Fibroblast of lung (primary cell): ENCODE measurements around the gene SPDYE2. TPM values are rescaled to one million over a fixed set of nuclear protein-coding genes. Genes with fewer than 3 reads are reported as not detected.
"Not testable (repeated sequence)": the region's sequence is repeated elsewhere in the genome, so short reads cannot be mapped to it uniquely, and the experiment has no call there.

ENCODE experiments used
- DNase-seq, 2 donors: peaks; one replicate each; pipeline versions ENCODE4 v3.0.0 to v3.0.0-alpha.2; 2010; ENCODE audit warnings: low read depth in 2 of 2
- H2AFZ ChIP-seq: 2 replicates; pipeline ENCODE4 v1.5.1; 2012; ENCODE audit warnings: low read length, control low read depth, inconsistent platforms
- H3K27ac ChIP-seq: 2 replicates; pipeline ENCODE4 v1.5.1; 2011; ENCODE audit warnings: low read length, control low read depth; ENCODE audit not compliant: insufficient read depth
- H3K27me3 ChIP-seq: 2 replicates; pipeline ENCODE4 v1.5.1; 2011; ENCODE audit warnings: mild to moderate bottlenecking, low read length; ENCODE audit not compliant: control insufficient read depth, insufficient read depth
- H3K36me3 ChIP-seq: 2 replicates; pipeline ENCODE4 v1.5.1; 2011; ENCODE audit warnings: low read length; ENCODE audit not compliant: control insufficient read depth, insufficient read depth
- H3K4me1 ChIP-seq: 2 replicates; pipeline ENCODE4 v1.5.1; 2011; ENCODE audit warnings: low read length; ENCODE audit not compliant: control insufficient read depth, insufficient read depth; ENCODE audit errors: extremely low read depth
- H3K4me2 ChIP-seq: 2 replicates; pipeline ENCODE4 v1.5.1; 2011; ENCODE audit warnings: low read length, control low read depth; ENCODE audit not compliant: insufficient read depth; ENCODE audit errors: extremely low read depth
- H3K4me3 ChIP-seq, 4 experiments: fragments of 200-600 bp in 1 of 4; sonication (generic) in 1 of 4; replicated peaks in 1 of 4; 2 replicates each; pipeline ENCODE4 v1.5.1; 2011 to 2016; ENCODE audit warnings: low read length in 4 of 4, low read depth in 3 of 4, mild to moderate bottlenecking in 3 of 4, control low read depth in 2 of 4, inconsistent platforms in 1 of 4, mixed read lengths in 1 of 4; ENCODE audit not compliant: insufficient read depth in 1 of 4; ENCODE audit errors: control extremely low read depth in 1 of 4
- H3K79me2 ChIP-seq: 2 replicates; pipeline ENCODE4 v1.5.1; 2012; ENCODE audit warnings: mild to moderate bottlenecking, low read length, inconsistent platforms; ENCODE audit not compliant: control insufficient read depth, insufficient read depth
- H3K9ac ChIP-seq: 2 replicates; pipeline ENCODE4 v1.5.1; 2011; ENCODE audit warnings: mild to moderate bottlenecking, low read length, control low read depth; ENCODE audit not compliant: insufficient read depth
- H3K9me3 ChIP-seq: 2 replicates; pipeline ENCODE4 v1.5.1; 2012; ENCODE audit warnings: low read depth, low read length; ENCODE audit not compliant: control insufficient read depth, insufficient read depth
- H4K20me1 ChIP-seq: 2 replicates; pipeline ENCODE4 v1.5.1; 2011; ENCODE audit warnings: low read length; ENCODE audit not compliant: control insufficient read depth, insufficient read depth; ENCODE audit errors: extremely low read depth
- polyA plus RNA-seq, 2 donors: library from polyadenylated mRNA; depleted of rRNA in 1 of 2; stranded (reverse) in 1 of 2; unstranded in 1 of 2; fragments of >200 nt; gene quantifications; 2 replicates each; pipeline ENCODE4 v1.2.1, GENCODE V29; 2011 to 2012; ENCODE audit warnings: missing spikeins in 1 of 2
- total RNA-seq: library from RNA; depleted of rRNA; stranded (reverse); fragments of >200 nt; gene quantifications from 2 replicates; pipeline ENCODE4 v1.2.1, GENCODE V29; 2014

The SPDYE2 gene
- total and polyA plus RNA-seq, 2 donors (not counting 1 experiment from before 2014, with no cell fraction given): not detected

- not testable (repeated sequence) for H3K9me3 ChIP-seq, H3K9ac ChIP-seq, H4K20me1 ChIP-seq, H3K36me3 ChIP-seq, H3K4me3 ChIP-seq, H3K4me2 ChIP-seq, DNase-seq, H3K27ac ChIP-seq, H3K4me1 ChIP-seq, H2AFZ ChIP-seq, H3K27me3 ChIP-seq, H3K79me2 ChIP-seq
Measured at GRCh38 chr7:102524803-102525202, 26.2 kb upstream of the SPDYE2 start.

GRCh38 chr7:102527182-102527581 is 23.8 kb upstream of the SPDYE2 start:
- H3K4me1 ChIP-seq, H3K4me2 ChIP-seq, H3K4me3 ChIP-seq, DNase-seq, H3K27ac ChIP-seq, H3K9me3 ChIP-seq, H2AFZ ChIP-seq, H3K36me3 ChIP-seq, H3K9ac ChIP-seq, H3K79me2 ChIP-seq, H4K20me1 ChIP-seq, H3K27me3 ChIP-seq: not testable (repeated sequence)

DNA sequence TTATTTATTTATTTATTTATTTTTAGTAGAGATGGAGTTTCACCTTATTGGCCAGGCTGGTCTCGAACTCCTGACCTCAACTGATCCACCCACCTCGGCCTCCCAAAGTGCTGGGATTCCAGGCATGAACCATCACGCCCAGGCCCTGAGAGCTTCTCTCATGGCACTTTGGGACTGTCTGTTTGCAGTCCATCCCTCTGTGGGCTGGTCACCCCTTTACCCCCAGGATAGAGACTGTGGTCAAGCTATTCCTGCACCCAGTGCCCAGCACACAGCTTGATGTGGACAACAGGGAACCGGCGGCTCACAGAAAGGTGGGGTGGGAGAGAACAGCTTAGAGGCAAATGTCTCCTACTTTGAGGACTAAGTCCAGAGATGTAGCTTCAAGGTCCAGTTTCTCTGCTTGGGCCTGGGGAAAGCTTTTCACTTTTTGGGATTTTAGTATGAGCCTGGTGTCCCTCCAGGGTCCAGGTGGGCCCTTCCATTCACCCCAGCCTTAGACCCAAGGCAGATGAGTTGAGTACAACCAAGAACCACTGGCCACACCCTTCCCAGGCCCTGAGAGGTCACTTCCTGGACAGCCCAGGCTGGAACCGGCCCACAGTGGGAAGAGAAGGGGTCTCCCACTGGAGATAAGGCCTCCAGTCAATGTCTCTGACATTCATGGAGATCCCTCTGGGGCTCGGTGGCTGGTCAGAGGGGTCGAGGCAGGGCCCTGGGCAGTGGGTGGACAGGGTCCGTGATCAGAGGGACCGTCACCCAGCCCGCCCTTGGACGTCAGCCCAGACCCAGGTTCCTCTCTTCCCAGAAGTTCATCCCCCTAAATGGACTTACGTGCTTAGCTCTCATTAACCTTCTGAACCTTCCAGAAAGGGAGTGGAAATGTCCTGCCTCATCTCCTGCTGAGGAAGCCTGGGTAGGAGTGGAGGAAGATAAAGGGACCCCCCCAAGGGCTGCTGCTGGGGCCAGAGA is 22.9 kb upstream of the SPDYE2 start:
- not testable (repeated sequence) for H3K27ac ChIP-seq, H3K79me2 ChIP-seq, H3K9me3 ChIP-seq, DNase-seq, H3K4me2 ChIP-seq, H3K36me3 ChIP-seq, H4K20me1 ChIP-seq, H3K27me3 ChIP-seq, H2AFZ ChIP-seq, H3K4me1 ChIP-seq, H3K9ac ChIP-seq, H3K4me3 ChIP-seq

GRCh38 chr7:102531583-102531982 is 19.4 kb upstream of the SPDYE2 start:
- H3K4me1 ChIP-seq, H3K9ac ChIP-seq, H3K4me3 ChIP-seq, H3K36me3 ChIP-seq, H3K27me3 ChIP-seq, H3K4me2 ChIP-seq, H3K27ac ChIP-seq, H2AFZ ChIP-seq, H4K20me1 ChIP-seq, H3K9me3 ChIP-seq, DNase-seq, H3K79me2 ChIP-seq: not testable (repeated sequence)

GRCh38 chr7:102532127-102532526 is 18.9 kb upstream of the SPDYE2 start:
- not testable (repeated sequence) for H3K9ac ChIP-seq, H3K36me3 ChIP-seq, H3K9me3 ChIP-seq, H3K4me2 ChIP-seq, H4K20me1 ChIP-seq, H3K27me3 ChIP-seq, H3K4me1 ChIP-seq, H3K27ac ChIP-seq, H3K79me2 ChIP-seq, DNase-seq, H3K4me3 ChIP-seq, H2AFZ ChIP-seq

DNA sequence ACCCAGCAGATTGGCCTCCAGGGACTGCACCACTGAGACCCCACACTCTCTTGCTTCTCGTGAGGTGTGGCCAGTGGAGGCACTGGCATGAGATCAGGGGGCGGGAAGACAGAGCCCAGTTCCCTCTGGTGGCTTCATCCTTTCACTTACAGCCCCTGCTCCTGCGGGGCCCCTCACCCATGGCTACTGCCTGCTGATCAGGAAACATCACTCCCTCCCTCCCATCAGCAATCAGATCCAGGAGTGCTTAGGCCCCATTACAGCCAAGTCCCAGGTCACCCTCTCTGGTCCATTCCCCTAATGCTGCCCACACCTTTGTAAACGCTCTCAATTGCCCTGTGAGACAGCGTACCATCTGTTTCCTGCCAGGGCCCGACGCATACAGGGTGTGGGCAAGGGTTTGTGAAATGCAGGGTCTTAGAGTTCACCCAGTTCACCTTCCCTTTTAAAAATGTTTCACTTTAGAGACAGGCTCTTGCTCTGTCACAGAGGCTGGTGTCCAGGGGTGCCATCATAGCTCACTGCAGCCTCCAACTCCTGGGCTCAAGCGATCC is 15.9 kb upstream of the SPDYE2 start:
- not testable (repeated sequence) for H3K4me1 ChIP-seq, H2AFZ ChIP-seq, H3K9ac ChIP-seq, H3K9me3 ChIP-seq, H4K20me1 ChIP-seq, H3K4me2 ChIP-seq, H3K36me3 ChIP-seq, DNase-seq, H3K79me2 ChIP-seq, H3K27me3 ChIP-seq, H3K27ac ChIP-seq, H3K4me3 ChIP-seq
